BLaER1 treated with 17β-estradiol and CSF1 and Interleukin-3, amounts not matched to agents 10 nM and 100 nM (cell line): Measurements from ENCODE around the gene EHD4.

Source experiments
- H3K27ac ChIP-seq, 11 experiments: shearing (Covaris generic); formaldehyde crosslinking; 2 replicates each; pipeline ENCODE4 v1.8.1; 2022
- H3K27me3 ChIP-seq, 11 experiments: shearing (Covaris generic); formaldehyde crosslinking; 2 replicates each; pipeline ENCODE4 v1.8.1; 2022
- H3K36me3 ChIP-seq, 11 experiments: shearing (Covaris generic); formaldehyde crosslinking; 2 replicates each; pipeline ENCODE4 v1.8.1; 2022
- H3K4me1 ChIP-seq, 10 experiments: shearing (Covaris generic); formaldehyde crosslinking; 2 replicates each; pipeline ENCODE4 v1.8.1; 2022
- H3K4me2 ChIP-seq, 11 experiments: shearing (Covaris generic); formaldehyde crosslinking; 2 replicates each; pipeline ENCODE4 v1.8.1; 2022
- H3K4me3 ChIP-seq, 10 experiments: shearing (Covaris generic); formaldehyde crosslinking; 2 replicates each; pipeline ENCODE4 v1.8.1; 2022
- H3K9ac ChIP-seq, 11 experiments: shearing (Covaris generic); formaldehyde crosslinking; 2 replicates each; pipeline ENCODE4 v1.8.1; 2022
- H3K9me3 ChIP-seq, 11 experiments: shearing (Covaris generic); formaldehyde crosslinking; replicated peaks in 1 of 11; 2 replicates each; pipeline ENCODE4 v1.8.1; 2022
- H4K20me1 ChIP-seq, 11 experiments: shearing (Covaris generic); formaldehyde crosslinking; 2 replicates each; pipeline ENCODE4 v1.8.1; 2022
- Cebpa-rat ChIP-seq, 11 experiments: shearing (Covaris generic); IDR thresholded peaks; 2 replicates each; pipeline ENCODE4 v1.8.1; 2022

Gene EHD4

DNA sequence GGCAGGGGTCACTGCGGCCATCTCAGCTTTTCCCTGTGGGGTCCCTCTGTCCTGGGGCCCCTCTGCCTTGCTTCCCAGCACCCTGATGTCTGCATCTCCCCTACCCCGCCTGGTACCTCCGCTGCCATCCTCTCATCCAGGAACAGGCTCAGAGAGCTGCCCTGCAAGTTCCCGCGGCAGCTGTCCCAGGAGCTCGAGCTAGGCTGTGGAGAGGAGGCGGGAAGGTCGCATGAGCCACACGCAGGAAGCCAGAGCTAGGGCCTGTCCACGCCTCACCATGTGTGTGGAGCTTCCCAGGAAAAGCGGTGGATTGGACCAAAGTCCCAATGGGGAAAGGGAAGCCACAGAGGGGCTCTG lies 121.2 kb downstream of the EHD4 start:
- peak overlapping the region; percentile 14 to 81 (median 67); a peak in 18 of 22 replicates for H3K4me2 ChIP-seq
- peaks cover 3 to 10% (median 7%) of the 10 kb centered on the region in 11 experiments; a peak in 13 of 22 replicates for H3K27me3 ChIP-seq
- 0 out of 22 replicates have a peak overlapping the region, but pooled peaks of 2 of the 11 experiments have one; percentile 4 to 18 for H3K9ac ChIP-seq
- H3K27ac ChIP-seq = no peak overlapping the region
- H3K36me3 ChIP-seq = peaks cover 13 to 32% (median 26%) of the 10 kb centered on the region in 11 experiments; a peak in 21 of 22 replicates
- peaks cover 0 to 32% (median 28%) of the 10 kb centered on the region in 10 experiments; a peak in 18 of 20 replicates for H3K4me1 ChIP-seq
- TF ChIP-seq Cebpa-rat (IDR thresholded peaks at IDR 0.05) = no peak
- no peaks in the 10 kb centered on the region for H3K9me3 ChIP-seq
- peaks cover 0 to 85% (median 0%) of the 10 kb centered on the region in 11 experiments; a peak in 4 of 22 replicates for H4K20me1 ChIP-seq
- no peak overlapping the region for H3K4me3 ChIP-seq

DNA sequence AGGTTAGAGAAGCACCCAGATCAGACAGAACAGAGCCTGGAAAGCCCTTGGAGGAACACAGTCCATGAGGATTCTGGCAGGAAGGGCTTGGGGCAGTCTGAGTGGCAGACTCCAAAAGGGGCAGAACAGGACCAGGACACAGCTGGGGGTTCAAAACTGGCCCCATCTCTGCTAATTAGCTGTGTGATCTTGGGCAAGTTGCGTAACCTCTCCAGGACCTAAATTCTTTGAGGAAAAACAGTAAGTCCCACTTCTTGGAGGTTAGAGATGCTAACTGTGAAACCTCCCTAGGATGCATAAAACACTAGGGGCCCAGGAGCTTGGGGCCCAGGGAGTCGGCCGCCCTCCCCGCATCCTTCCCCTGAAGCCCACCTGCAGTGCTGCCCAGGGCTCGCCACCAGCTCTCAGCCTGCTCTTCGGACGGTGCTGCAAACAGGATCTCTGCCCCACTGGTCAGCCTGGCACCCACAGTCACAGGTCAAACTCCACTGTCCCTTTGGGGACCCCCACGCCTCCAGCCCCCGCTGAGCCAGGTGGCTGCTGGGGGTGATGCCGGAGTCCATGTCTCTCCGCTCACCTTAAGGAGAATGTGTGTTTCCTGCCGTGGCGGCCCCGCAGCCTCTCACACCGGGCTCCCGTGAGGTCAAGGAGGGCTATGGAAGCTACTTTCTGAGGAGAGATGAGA lies 121.7 kb downstream of the EHD4 start:
- H3K27ac ChIP-seq = no peak overlapping the region
- H4K20me1 ChIP-seq = peaks cover 0 to 84% (median 0%) of the 10 kb centered on the region in 11 experiments; a peak in 5 of 22 replicates
- peaks cover 3 to 10% (median 7%) of the 10 kb centered on the region in 11 experiments; a peak in 13 of 22 replicates for H3K27me3 ChIP-seq
- TF ChIP-seq Cebpa-rat (IDR thresholded peaks at IDR 0.05) = peak in 8 of 11 experiments; percentile 41 to 82 (median 66); a peak in 12 of 22 replicates
- peak overlapping the region; percentile 14 to 81 (median 67); a peak in 20 of 22 replicates for H3K4me2 ChIP-seq
- peaks cover 19 to 37% (median 31%) of the 10 kb centered on the region in 11 experiments; a peak in 21 of 22 replicates for H3K36me3 ChIP-seq
- H3K9ac ChIP-seq = peak overlapping the region in 2 of 11 experiments; percentile 4 to 18; a peak in 1 of 22 replicates
- H3K9me3 ChIP-seq = no peaks in the 10 kb centered on the region
- no peak overlapping the region for H3K4me3 ChIP-seq
- peaks cover 0 to 27% (median 23%) of the 10 kb centered on the region in 10 experiments; a peak in 18 of 20 replicates for H3K4me1 ChIP-seq

DNA sequence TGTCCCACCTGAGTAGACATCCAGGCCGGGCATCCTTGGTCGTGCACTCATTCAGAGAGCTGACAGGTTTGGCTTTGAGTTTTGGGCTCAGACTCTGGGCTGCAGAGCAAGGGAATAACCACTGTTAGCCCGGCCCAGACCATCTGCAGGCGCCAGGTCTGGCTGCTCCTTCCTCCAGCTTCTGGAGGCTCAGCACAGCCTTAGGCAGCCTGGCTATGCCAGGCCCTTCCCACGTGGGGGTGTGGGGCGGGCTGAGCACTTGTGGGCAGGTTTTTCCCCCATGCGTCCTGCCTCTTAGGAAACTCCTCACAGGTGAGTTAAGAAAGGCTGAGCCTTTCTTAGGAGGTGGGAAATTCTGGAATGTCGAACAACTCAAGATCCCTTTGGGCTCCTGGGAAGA lies 122.5 kb downstream of the EHD4 start:
- Histone ChIP-seq H3K9ac (peak overlapping the region in 1 of 11 experiments; percentile 18; a peak in 1 of 22 replicates), H3K4me2 (peak overlapping the region in 8 of 11 experiments; percentile 47 to 81 (median 68); a peak in 6 of 22 replicates), H3K4me1 (peaks cover 0 to 20% (median 16%) of the 10 kb centered on the region in 10 experiments; a peak in 18 of 20 replicates), H3K27ac (no peak overlapping the region), H3K4me3 (no peak overlapping the region), H3K9me3 (no peaks in the 10 kb centered on the region), H3K36me3 (peaks cover 19 to 44% (median 38%) of the 10 kb centered on the region in 11 experiments; a peak in 21 of 22 replicates), H3K27me3 (peaks cover 3 to 10% (median 7%) of the 10 kb centered on the region in 11 experiments; a peak in 13 of 22 replicates), H4K20me1 (peaks cover 0 to 83% (median 0%) of the 10 kb centered on the region in 11 experiments; a peak in 5 of 22 replicates)
- TF ChIP-seq Cebpa-rat (IDR thresholded peaks at IDR 0.05) = no peak

DNA sequence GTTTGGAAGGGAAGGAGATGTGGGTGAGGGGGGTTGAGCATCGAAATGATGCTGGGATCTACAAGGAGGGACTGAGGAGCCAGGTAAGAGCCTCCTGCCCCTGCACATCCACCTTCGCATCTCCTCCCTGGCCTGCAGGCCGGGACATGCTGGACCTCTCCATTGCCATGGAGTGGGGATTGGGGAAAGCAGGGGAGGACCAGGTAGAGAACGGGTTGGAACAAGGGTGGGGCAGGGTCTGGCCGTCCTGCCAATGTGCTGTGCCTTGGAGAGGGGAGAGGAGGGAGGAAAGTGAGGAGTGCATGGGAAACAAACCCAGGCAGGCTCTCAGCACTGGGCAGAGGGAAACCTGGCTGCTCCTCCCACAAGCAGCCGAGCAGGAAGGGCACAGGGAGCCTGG lies 123.2 kb downstream of the EHD4 start:
- TF ChIP-seq Cebpa-rat (IDR thresholded peaks at IDR 0.05) = no peak
- no peak overlapping the region for H3K9ac ChIP-seq
- no peak overlapping the region for H3K4me3 ChIP-seq
- no peak overlapping the region for H3K27ac ChIP-seq
- H4K20me1 ChIP-seq = peaks cover 0 to 85% (median 0%) of the 10 kb centered on the region in 11 experiments; a peak in 5 of 22 replicates
- no peaks in the 10 kb centered on the region for H3K9me3 ChIP-seq
- H3K4me2 ChIP-seq = no peak overlapping the region
- H3K27me3 ChIP-seq = peaks cover 3 to 10% (median 7%) of the 10 kb centered on the region in 11 experiments; a peak in 13 of 22 replicates
- H3K36me3 ChIP-seq = peaks cover 19 to 51% (median 44%) of the 10 kb centered on the region in 11 experiments; a peak in 21 of 22 replicates
- H3K4me1 ChIP-seq = peaks cover 0 to 17% (median 15%) of the 10 kb centered on the region in 10 experiments; a peak in 18 of 20 replicates

DNA sequence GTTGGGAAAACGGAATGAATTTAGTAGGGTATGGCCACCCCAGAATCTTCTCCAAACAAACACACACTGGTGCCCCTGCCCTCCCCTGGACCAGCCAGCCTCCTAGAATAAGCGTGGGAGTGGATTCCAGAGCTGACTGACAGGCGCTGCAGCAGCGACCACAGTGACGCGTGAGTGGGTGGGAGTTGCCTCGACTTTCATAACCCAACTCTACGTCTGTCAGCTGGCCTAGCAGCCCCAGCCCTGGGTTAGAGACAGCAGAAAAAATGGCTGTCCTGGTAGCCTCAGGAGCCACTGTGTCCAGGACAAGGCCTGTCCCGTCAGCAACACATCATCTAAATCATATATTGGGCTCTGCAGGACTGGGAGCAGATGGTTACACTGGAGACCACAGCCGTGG lies 123.7 kb downstream of the EHD4 start:
- Histone ChIP-seq H3K4me3 (no peak overlapping the region), H3K4me1 (peaks cover 0 to 19% (median 15%) of the 10 kb centered on the region in 10 experiments; a peak in 18 of 20 replicates), H4K20me1 (peaks cover 0 to 81% (median 0%) of the 10 kb centered on the region in 11 experiments; a peak in 5 of 22 replicates), H3K9me3 (no peaks in the 10 kb centered on the region), H3K9ac (no peak overlapping the region), H3K27ac (no peak overlapping the region), H3K27me3 (peaks cover 3 to 10% (median 7%) of the 10 kb centered on the region in 11 experiments; a peak in 13 of 22 replicates), H3K4me2 (no peak overlapping the region), H3K36me3 (peaks cover 19 to 57% (median 44%) of the 10 kb centered on the region in 11 experiments; a peak in 21 of 22 replicates)
- TF ChIP-seq Cebpa-rat (IDR thresholded peaks at IDR 0.05) = no peak

DNA sequence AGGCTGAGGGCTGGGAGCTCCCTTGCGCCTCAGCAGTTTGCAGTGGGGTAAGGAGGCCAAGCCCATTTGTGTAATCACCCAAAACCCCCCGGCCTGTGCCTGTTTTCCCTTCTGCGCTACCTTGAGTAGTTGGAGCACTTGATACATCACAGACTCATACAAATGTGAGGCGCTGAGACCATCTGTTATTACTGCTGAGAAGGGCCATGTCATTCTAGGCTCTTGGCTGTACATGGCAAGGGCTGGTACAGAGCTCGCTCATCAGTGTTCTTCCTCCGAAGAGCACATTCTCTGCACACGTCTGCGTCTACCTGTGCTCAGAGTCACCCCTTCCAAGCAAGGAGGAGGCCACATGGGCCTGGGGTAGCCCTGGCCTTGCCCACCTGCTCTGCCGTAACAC lies 124.4 kb downstream of the EHD4 start:
- Histone ChIP-seq H3K27ac (no peak overlapping the region), H3K36me3 (peaks cover 19 to 62% (median 48%) of the 10 kb centered on the region in 11 experiments; a peak in 21 of 22 replicates), H3K4me3 (no peak overlapping the region), H3K27me3 (peaks cover 3 to 10% (median 7%) of the 10 kb centered on the region in 11 experiments; a peak in 13 of 22 replicates), H4K20me1 (peaks cover 0 to 75% (median 0%) of the 10 kb centered on the region in 11 experiments; a peak in 5 of 22 replicates), H3K4me1 (peaks cover 0 to 25% (median 20%) of the 10 kb centered on the region in 10 experiments; a peak in 18 of 20 replicates), H3K9ac (no peak overlapping the region), H3K4me2 (no peak overlapping the region), H3K9me3 (no peaks in the 10 kb centered on the region)
- no peak for TF ChIP-seq Cebpa-rat (IDR thresholded peaks at IDR 0.05)

DNA sequence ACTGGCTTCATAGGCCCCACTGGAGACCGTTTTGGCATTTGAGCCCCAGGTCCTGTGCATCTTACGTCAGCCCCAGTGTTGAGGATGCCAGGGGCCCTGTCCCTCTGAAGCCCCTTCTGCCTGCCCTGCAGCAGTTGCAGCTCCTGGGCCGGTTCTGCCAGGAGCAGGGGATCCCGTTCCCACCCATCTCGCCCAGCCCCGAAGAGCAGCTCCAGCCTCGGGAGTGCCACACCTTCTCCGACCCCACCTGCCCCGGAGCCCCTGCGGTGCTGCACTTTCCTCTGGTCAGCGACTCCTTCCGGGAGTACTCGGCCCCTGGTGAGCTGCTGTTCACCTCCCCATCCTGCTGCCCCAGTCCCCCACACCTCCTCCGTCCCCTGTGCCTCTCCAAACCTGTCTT lies 125.2 kb downstream of the EHD4 start:
- Histone ChIP-seq H3K27ac (no peak overlapping the region), H3K4me2 (no peak overlapping the region), H3K36me3 (peaks cover 19 to 62% (median 48%) of the 10 kb centered on the region in 11 experiments; a peak in 21 of 22 replicates), H3K9me3 (no peaks in the 10 kb centered on the region), H4K20me1 (peaks cover 0 to 75% (median 0%) of the 10 kb centered on the region in 11 experiments; a peak in 5 of 22 replicates), H3K4me1 (peaks cover 0 to 30% (median 21%) of the 10 kb centered on the region in 10 experiments; a peak in 18 of 20 replicates), H3K9ac (no peak overlapping the region), H3K4me3 (no peak overlapping the region), H3K27me3 (peaks cover 3 to 10% (median 7%) of the 10 kb centered on the region in 11 experiments; a peak in 13 of 22 replicates)
- TF ChIP-seq Cebpa-rat (IDR thresholded peaks at IDR 0.05) = no peak
